ENCODE data around the gene SNRK. TPM values are rescaled to one million over a fixed set of nuclear protein-coding genes. Genes with fewer than 3 reads are reported as not detected.

The SNRK gene
- total RNA-seq, 1 donor from 2014 or later, result 44.3 TPM

GRCh38 chr3:43285644-43286043 is 696 bp upstream of the SNRK start:
- Histone ChIP-seq H3K4me3 (peak overlapping the region in 1 of 2 donors; percentile 79), H3K36me3 (no peaks in the 10 kb centered on the region), H3K9me3 (no peaks in the 10 kb centered on the region), H3K27me3 (no peaks in the 10 kb centered on the region), H3K27ac (peak overlapping the region; percentile 58 to 84), H3K4me1 (peaks cover 0 to 12% of the 10 kb centered on the region in 2 donors)
- TF ChIP-seq CTCF (IDR thresholded peaks at IDR 0.05), result no peak
- DNase-seq (ENCODE audit: low spot score in 2 of 2), result peak in 1 of 2 donors; percentile 62
- intact Hi-C loops (cut with DNase I), result loop anchor here (2.0 to 5.0 kb wide), 5 partner anchors 107 to 487 kb away; partner anchors contain the start of gene POMGNT2

GRCh38 chr3:43286841-43287499 is 630 bp downstream of the SNRK start:
- H3K4me1 ChIP-seq, result peaks cover 0 to 12% of the 10 kb centered on the region in 2 donors

GRCh38 chr3:43287500-43287873 is 1.1 kb downstream of the SNRK start:
- Histone ChIP-seq H3K9me3 (no peaks in the 10 kb centered on the region), H3K27ac (peak overlapping the region in 1 of 2 donors; percentile 84), H3K27me3 (no peaks in the 10 kb centered on the region), H3K4me3 (peak overlapping the region; percentile 79 to 86), H3K4me1 (peaks cover 0 to 12% of the 10 kb centered on the region in 2 donors), H3K36me3 (peaks cover 0 to 3% of the 10 kb centered on the region in 2 donors)
- TF ChIP-seq CTCF (IDR thresholded peaks at IDR 0.05), result no peak
- intact Hi-C loops (cut with DNase I), result loop anchor here (2.0 to 5.0 kb wide), 5 partner anchors 105 to 485 kb away; partner anchors contain the start of gene POMGNT2
- DNase-seq (ENCODE audit: low spot score in 2 of 2), result no peak

More at GRCh38 chr3:43286841-43287499, 630 bp downstream of the SNRK start:
- Histone ChIP-seq H3K9me3 (no peaks in the 10 kb centered on the region), H3K27me3 (no peaks in the 10 kb centered on the region), H3K4me3 (peak overlapping the region; percentile 79 to 86), H3K27ac (peak overlapping the region; percentile 22 to 84), H3K36me3 (peaks cover 0 to 3% of the 10 kb centered on the region in 2 donors)
- no peak for TF ChIP-seq CTCF (IDR thresholded peaks at IDR 0.05)
- no peak for DNase-seq (ENCODE audit: low spot score in 2 of 2)
- intact Hi-C loops (cut with DNase I), result loop anchor here (2.0 to 5.0 kb wide), 5 partner anchors 105 to 485 kb away; partner anchors contain the start of gene POMGNT2

GRCh38 chr3:43288366-43288765 is 2.0 kb downstream of the SNRK start:
- intact Hi-C loops (cut with DNase I), result loop anchor here (5.0 kb wide), 3 partner anchors 104 to 484 kb away; no protein-coding TSS in a partner anchor
- DNase-seq (ENCODE audit: low spot score in 2 of 2), result no peak
- peaks cover 0 to 12% of the 10 kb centered on the region in 2 donors for H3K4me1 ChIP-seq
- peak overlapping the region; percentile 79 to 86 for H3K4me3 ChIP-seq
- H3K27ac ChIP-seq, result no peak overlapping the region
- H3K36me3 ChIP-seq, result peaks cover 0 to 3% of the 10 kb centered on the region in 2 donors
- no peaks in the 10 kb centered on the region for H3K27me3 ChIP-seq
- TF ChIP-seq CTCF (IDR thresholded peaks at IDR 0.05), result no peak
- H3K9me3 ChIP-seq, result no peaks in the 10 kb centered on the region

- no peak for DNase-seq (ENCODE audit: low spot score in 2 of 2)
- no peak overlapping the region for H3K27ac ChIP-seq
- no peak for TF ChIP-seq CTCF (IDR thresholded peaks at IDR 0.05)
- peaks cover 0 to 3% of the 10 kb centered on the region in 2 donors for H3K36me3 ChIP-seq
- intact Hi-C loops (cut with DNase I), result loop anchor here (5.0 kb wide), 3 partner anchors 103 to 483 kb away; no protein-coding TSS in a partner anchor
- peak overlapping the region; percentile 79 to 86 for H3K4me3 ChIP-seq
- peaks cover 0 to 12% of the 10 kb centered on the region in 2 donors for H3K4me1 ChIP-seq
- no peaks in the 10 kb centered on the region for H3K9me3 ChIP-seq
- H3K27me3 ChIP-seq, result no peaks in the 10 kb centered on the region
Measured at GRCh38 chr3:43288850-43289249, 2.5 kb downstream of the SNRK start.
